A673 (cell line): ENCODE data around the gene FAM20A. TPM values are rescaled to one million over a fixed set of nuclear protein-coding genes. Genes with fewer than 3 reads are reported as not detected.

Experiments
- BruUV-seq: library from RNA; stranded (reverse); fragments of 400-500 nt; replicated peaks from 2 replicates; lab custom pipeline; 2021; lab: Mats Ljungman, UMichigan
- CTCF ChIA-PET: fragments of 300-600 bp; sonication (Branson Sonifier 250); formaldehyde crosslinking; loops from one replicate; lab custom pipeline; 2022; ENCODE audit warnings: antibody characterized with exemption; lab: Charles Lee
- POLR2A ChIA-PET: fragments of 300-600 bp; sonication (Branson Sonifier 250); formaldehyde crosslinking; loops from one replicate; lab custom pipeline; 2022; ENCODE audit warnings: antibody characterized with exemption; ENCODE audit not compliant: low non-redundant PET; lab: Charles Lee
- DNase-seq: peaks from one replicate; pipeline ENCODE4 v3.0.0-alpha.2; 2015; ENCODE audit warnings: low spot score
- H3K27ac ChIP-seq: fragments of 200-600 bp; sonication (generic); 2 replicates; pipeline ENCODE4 v1.5.1; 2016; ENCODE audit warnings: mixed run types, low read depth, mild to moderate bottlenecking, mixed read lengths, antibody characterized with exemption, low read length; ENCODE audit not compliant: poor library complexity, severe bottlenecking
- H3K27me3 ChIP-seq: fragments of 200-600 bp; sonication (generic); replicated peaks from 2 replicates; pipeline ENCODE4 v1.6.1; 2017; ENCODE audit warnings: mixed run types, low read depth, mild to moderate bottlenecking, mixed read lengths, antibody characterized with exemption, low read length; ENCODE audit not compliant: insufficient read depth, poor library complexity
- H3K36me3 ChIP-seq: fragments of 200-600 bp; sonication (generic); 2 replicates; pipeline ENCODE4 v1.6.1; 2016; ENCODE audit warnings: mixed run types, mild to moderate bottlenecking, mixed read lengths, antibody characterized with exemption, low read length; ENCODE audit not compliant: insufficient read depth, poor library complexity, severe bottlenecking
- H3K4me1 ChIP-seq: fragments of 200-600 bp; sonication (generic); 2 replicates; pipeline ENCODE4 v1.6.1; 2017; ENCODE audit warnings: mixed run types, mild to moderate bottlenecking, mixed read lengths, antibody characterized with exemption, low read length; ENCODE audit not compliant: insufficient read depth, poor library complexity, severe bottlenecking
- H3K4me3 ChIP-seq: fragments of 200-600 bp; sonication (generic); 2 replicates; pipeline ENCODE4 v1.5.1; 2016; ENCODE audit warnings: low read depth, mixed run types, mild to moderate bottlenecking, mixed read lengths, low read length; ENCODE audit not compliant: poor library complexity, severe bottlenecking
- H3K9me3 ChIP-seq: fragments of 200-600 bp; sonication (generic); 2 replicates; pipeline ENCODE4 v1.6.1; 2016; ENCODE audit warnings: mixed run types, low read depth, mild to moderate bottlenecking, mixed read lengths, antibody characterized with exemption, low read length; ENCODE audit not compliant: poor library complexity, severe bottlenecking
- CTCF ChIP-seq: fragments of 300-800, 200-600 bp; sonication (generic); conservative IDR thresholded peaks from 2 replicates; pipeline ENCODE4 v1.5.1; 2017; ENCODE audit warnings: low read depth, mild to moderate bottlenecking, antibody characterized with exemption, low read length, moderate library complexity, mixed read lengths
- EZH2 ChIP-seq: fragments of 200-600 bp; sonication (generic); IDR thresholded peaks from 2 replicates; pipeline ENCODE4 v1.6.1; 2017; ENCODE audit warnings: borderline replicate concordance, low read depth, mild to moderate bottlenecking, mixed read lengths, antibody characterized with exemption, low read length; ENCODE audit not compliant: poor library complexity, severe bottlenecking
- intact Hi-C: fragments of 100-400 bp; cut with micrococcal nuclease; formaldehyde crosslinking; loops from one replicate; pipeline ENCODE4 v1.10.0; 2022; ENCODE audit not compliant: unreplicated experiment
- total RNA-seq: library from RNA; stranded (reverse); gene quantifications from 2 replicates; pipeline ENCODE4 v1.2.3, GENCODE V29; 2021

Gene FAM20A
- total RNA-seq, 1 experiment from 2014 or later = not detected

GRCh38 chr17:68516732-68517131 lies 84.4 kb downstream of the FAM20A start:
- Histone ChIP-seq H3K27ac (no peak overlapping the region), H3K4me1 (peaks cover 7% of the 10 kb centered on the region), H3K36me3 (peaks cover 35% of the 10 kb centered on the region), H3K27me3 (no peaks in the 10 kb centered on the region), H3K4me3 (no peak overlapping the region), H3K9me3 (no peaks in the 10 kb centered on the region)
- intact Hi-C loops = no loop called here
- ChIA-PET CTCF (no interaction called here), POLR2A (no interaction called here)
- no TSS peak for BruUV-seq
- TF ChIP-seq CTCF = no peak
- no peak for TF ChIP-seq EZH2
- DNase-seq = no peak

GRCh38 chr17:68514831-68515635 lies 86.1 kb downstream of the FAM20A start:
- CTCF ChIA-PET = no interaction called here
- BruUV-seq = no TSS peak
- Histone ChIP-seq H3K36me3 (peaks cover 35% of the 10 kb centered on the region), H3K4me3 (peak overlapping the region; percentile 88), H3K9me3 (no peaks in the 10 kb centered on the region), H3K27ac (no peak overlapping the region), H3K27me3 (no peaks in the 10 kb centered on the region), H3K4me1 (peaks cover 7% of the 10 kb centered on the region)
- TF ChIP-seq EZH2 (no peak), CTCF (no peak)
- intact Hi-C loops = no loop called here
- DNase-seq = peak; percentile 10
- POLR2A ChIA-PET = no interaction called here

GRCh38 chr17:68513932-68514331 lies 87.2 kb downstream of the FAM20A start:
- Histone ChIP-seq H3K4me3 (peak overlapping the region; percentile 88), H3K9me3 (no peaks in the 10 kb centered on the region), H3K27me3 (no peaks in the 10 kb centered on the region), H3K27ac (peak overlapping the region; percentile 96), H3K36me3 (peaks cover 35% of the 10 kb centered on the region), H3K4me1 (peaks cover 7% of the 10 kb centered on the region)
- no peak for DNase-seq
- ChIA-PET CTCF (no interaction called here), POLR2A (interaction anchor here (0.7 kb wide), 1 partner anchor 758 kb away, joined by 3 read pairs; no protein-coding TSS in a partner anchor)
- intact Hi-C loops = no loop called here
- no TSS peak for BruUV-seq
- no peak for TF ChIP-seq CTCF
- TF ChIP-seq EZH2 = no peak
